Measurements from ENCODE around the gene ULK4.
"Not testable (repeated sequence)": the region's sequence is repeated elsewhere in the genome, so short reads cannot be mapped to it uniquely, and the experiment has no call there.

Gene ULK4

DNA sequence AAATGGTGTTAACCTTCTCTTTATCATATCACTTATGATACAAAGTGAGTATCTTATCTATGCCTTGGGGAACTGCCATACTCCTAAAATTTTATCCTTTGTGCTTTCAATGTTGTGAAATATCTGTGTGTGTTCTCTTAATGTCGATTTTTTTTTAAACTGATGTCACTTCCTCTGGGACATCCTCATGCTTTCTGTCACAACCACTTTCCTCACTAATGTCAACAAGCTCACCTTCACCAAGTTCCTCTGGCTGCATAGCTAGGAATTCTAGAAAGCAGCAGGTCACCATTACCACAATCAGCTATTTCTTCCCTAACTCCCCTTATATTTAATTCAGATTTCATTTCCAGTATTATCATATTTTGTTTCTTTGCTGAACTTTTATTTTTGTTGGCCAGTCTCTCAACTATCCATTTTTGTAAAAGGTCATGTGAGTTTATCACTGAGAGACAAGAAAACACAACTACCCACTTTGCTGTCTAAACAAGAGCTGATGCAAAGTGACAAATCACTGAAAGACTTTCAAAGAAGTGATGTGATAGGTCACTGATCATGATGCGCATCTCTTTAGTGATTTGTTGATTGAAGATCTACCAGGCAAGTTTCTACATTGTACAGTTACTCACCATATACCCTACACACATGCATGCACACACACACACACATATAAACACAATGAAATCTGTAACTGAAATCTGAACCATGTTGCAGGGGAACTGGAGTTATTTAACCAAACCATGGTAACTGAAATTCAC, 369.0 kb downstream of the ULK4 start:
- in situ Hi-C loops (cut with HindIII; ENCODE audit: low sequenced_read_pairs) = no loop called here

DNA sequence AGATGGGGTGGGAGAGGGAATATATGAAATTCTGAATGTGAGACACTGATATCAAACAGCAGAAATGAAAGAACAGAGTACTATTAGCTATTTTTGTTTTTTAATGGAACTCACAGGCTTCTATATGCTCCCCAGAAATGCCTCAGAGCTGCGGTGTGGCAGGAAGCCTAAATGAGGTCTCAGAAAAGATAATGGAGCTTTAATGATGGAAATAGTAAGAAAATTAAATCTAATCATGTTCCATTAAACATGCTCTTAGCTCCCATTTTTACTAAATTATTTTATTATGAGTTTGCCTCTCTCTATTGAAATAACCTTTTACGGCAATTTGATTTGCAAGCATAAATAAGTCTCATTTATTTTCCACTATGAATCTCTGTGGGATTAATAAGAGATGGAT, 378.9 kb downstream of the ULK4 start:
- in situ Hi-C loops (cut with HindIII; ENCODE audit: low sequenced_read_pairs) = no loop called here

DNA sequence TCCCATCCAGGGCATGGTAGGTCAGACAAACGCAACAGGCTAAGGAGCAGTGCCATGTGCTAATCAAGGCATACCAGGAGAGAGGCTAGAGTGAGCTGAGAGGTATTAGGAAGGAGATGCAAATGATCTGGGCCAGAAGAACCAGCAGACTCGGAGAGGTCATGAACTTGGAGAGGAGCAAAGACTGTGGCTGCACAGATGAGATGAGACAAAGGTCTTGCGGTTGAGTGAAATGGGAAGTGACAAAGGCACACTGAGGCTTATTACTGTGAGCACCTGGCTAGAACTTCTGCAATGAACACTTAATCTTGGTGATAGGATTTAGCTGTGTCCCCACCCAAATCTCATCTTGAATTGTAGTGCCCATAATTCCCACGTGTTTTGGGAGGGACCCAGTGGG, 380.2 kb downstream of the ULK4 start:
- in situ Hi-C loops (cut with HindIII; ENCODE audit: low sequenced_read_pairs) = no loop called here

DNA sequence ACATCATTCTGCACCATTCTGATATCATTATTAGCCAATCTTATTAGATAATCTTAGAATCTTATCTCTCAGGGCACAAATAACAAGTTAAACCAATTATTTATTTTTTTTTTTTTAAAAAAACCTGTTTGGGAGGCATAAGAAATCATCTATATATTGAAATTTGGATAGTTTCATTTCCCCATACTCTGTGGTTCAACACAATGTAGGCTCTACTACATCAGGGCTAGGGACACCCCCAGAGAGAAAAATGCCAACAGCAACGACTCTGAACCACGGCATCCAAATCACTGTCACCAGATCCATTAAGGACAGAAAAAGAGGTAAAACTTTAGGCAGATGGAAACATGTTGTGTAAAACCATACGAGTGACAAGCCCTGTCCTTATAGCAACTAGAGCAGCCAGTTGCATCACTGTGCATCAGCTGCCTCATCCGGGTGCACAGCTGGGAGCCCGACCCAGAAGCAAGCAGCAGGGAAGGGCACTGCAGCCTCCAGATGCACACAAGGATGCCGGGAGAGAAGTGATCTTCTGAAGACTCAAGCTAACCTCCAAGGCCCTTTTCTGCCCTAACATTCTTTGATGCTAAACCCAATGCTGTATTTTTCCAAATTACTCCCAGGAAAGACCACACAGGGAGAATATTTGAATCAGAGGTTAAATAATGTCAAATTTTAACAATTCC, 381.5 kb downstream of the ULK4 start:
- in situ Hi-C loops (cut with HindIII; ENCODE audit: low sequenced_read_pairs) = no loop called here

DNA sequence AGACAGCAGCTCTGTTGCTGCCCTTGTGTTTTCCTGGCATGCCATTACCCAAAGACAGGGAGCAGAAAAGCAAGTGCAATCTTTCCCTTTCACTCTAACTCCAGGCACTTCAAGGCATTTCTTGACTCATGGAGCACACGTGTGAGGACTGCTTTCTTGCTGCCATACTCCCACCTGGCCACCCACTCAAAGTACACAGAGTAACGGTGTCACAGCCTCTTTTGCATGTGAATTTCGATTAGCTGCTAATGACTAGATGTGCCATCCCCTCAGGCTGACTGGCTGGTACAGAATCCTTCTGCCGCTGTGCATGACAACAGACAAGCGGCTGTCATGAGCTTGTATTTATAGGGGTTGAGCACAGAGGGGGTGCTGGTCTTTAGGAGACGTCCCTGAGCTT, 382.0 kb downstream of the ULK4 start:
- in situ Hi-C loops (cut with HindIII; ENCODE audit: low sequenced_read_pairs) = no loop called here

DNA sequence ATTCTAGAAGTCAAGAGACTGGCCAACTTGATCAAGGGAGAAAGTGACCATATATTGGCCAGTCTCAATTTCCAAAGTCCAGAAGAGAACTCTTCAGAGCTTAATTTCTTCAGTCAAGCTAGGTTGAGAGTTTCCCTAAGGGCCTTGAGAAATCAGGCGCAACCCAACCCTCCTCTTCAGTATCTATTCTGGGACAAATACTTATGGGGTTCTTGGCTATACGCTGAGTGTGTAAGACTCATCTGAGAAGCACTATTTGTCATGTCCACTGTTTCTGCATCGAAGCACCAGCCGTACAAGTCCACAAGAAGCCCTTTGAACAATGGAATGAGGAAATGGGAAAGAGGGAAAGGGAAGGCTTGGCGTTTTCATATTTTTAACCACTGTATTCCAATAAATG, 383.1 kb downstream of the ULK4 start:
- in situ Hi-C loops (cut with HindIII; ENCODE audit: low sequenced_read_pairs) = no loop called here

DNA sequence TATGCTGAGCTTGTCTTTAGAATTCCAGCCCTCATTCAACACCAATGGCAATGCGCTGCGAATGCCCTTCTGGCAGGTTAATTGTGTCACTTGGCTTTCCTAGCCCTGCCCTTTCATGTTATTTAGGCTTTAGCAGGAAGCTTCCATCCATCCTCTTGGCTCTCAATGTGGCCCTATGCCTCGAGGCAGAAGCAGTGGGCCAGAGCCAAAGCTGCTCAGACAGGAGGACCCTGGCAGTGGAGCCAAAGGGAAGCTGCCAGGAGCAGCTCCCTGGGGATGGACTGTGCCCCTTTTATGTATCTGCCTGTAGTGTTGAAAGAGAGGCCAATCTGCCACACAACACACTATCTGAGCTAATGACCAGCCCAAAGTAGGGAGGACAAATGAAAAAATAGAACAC, 386.2 kb downstream of the ULK4 start:
- in situ Hi-C loops (cut with HindIII; ENCODE audit: low sequenced_read_pairs) = no loop called here

DNA sequence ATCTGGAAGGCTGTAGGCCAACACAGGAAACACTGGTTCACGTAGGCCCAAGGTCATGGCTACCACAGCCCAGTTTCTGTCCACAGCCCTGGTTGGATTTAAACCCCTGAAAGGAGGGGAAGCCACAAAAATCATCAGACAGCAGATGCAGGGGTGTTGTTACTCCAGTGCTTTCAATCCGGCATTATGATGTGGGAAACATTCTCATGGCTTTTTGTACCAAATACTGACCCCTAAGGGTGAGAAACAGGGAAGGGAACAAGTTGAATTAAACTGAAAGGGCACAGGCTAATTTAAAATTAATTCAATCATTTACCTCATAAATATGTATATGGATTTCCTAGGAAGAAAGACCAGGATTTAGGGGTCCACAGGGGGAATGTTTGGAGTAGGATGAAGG, 387.0 kb downstream of the ULK4 start:
- in situ Hi-C loops (cut with HindIII; ENCODE audit: low sequenced_read_pairs) = no loop called here

DNA sequence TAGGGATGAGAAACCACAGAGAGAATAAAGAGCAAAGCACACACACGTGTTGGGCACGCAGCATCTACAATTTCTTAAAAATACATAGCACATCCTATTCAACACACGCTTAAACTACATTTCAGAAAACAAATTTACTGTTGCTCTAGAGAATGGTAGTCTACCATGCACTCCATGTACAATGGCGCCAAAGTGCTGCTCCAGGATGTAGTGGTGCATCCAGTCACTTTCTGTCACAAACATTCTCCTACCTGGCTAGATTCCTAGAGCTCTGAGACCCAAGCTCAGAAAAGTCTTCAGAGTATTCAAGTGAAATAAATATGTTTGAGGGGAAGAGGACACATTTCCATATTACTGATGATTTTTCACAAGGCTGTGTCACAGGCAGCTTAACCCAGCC, 388.3 kb downstream of the ULK4 start:
- in situ Hi-C loops (cut with HindIII; ENCODE audit: low sequenced_read_pairs) = no loop called here

DNA sequence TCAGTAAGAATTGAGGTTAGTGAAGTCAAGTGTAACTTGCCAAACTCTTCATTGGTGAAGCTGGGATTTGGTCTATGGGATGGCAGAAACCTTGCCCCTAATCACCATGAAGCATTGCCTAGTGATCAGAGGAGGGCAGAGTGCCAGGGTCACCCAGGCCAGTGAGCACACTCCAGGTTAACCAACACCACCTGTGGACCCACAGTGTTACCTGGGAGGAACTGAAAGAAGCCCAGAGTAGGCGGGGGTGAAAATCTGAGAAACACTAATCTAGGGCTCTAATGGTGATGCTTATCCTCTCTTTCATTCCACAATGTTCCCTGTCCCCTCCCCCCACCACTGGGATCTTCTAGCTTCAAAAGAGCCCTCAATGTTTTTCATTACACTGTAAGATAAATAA, 389.8 kb downstream of the ULK4 start:
- in situ Hi-C loops (cut with HindIII; ENCODE audit: low sequenced_read_pairs) = no loop called here

DNA sequence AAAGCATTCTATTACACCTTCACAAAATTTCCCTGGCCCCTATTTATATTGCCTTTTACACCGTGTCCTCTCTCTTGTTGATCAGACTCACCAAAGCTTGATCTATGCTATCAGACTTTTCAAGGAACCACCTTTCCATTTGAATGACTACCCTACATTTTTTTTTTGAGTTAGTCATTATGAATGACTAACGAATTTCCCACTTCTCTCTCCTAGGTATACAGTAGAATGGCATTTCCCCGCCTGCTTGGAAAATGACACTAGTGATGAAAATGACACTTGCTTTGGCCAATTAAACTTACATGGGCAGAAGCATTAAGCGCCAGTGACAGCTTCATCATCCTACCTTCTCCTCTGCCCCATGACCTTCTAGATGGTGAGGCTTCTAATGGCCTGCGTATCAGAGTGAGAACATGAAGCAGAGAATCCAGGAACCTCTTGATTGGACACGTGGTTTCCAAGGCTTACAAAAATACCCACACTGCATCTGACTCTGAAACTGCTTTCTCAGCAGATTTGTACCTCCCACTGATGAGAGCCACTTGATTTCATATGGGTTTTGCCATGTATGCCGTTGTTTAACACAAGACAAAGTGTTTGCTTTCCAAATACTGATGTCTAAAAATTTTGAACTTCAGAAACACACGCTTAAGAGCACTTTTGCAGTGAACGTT, 392.1 kb downstream of the ULK4 start:
- in situ Hi-C loops (cut with HindIII; ENCODE audit: low sequenced_read_pairs) = no loop called here

DNA sequence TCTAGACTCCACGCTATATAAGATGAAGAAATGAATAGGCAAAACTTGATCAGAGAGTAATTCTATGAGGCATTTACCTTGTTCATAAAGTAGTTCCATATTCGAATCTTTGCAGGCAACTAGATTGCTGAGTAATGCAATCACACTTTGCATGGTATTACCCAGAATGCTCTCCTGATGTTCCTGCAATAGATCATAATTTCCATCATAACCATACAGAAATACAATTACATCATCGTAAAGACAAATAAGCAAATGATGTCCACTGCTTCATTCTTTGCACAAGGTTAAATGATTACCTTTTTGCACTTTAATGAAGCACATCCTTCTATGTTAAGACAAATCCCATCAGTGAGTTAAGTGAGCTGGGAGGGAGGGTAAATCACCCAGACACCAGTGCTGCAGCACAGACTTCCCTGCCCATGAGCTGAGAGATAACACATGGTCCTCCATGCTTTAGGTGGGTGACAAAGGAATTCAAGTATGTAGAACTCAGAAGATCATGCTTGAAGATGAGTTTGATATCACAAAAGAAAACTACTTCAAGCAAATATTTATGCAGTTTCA, 395.9 kb downstream of the ULK4 start:
- in situ Hi-C loops (cut with HindIII; ENCODE audit: low sequenced_read_pairs) = no loop called here

DNA sequence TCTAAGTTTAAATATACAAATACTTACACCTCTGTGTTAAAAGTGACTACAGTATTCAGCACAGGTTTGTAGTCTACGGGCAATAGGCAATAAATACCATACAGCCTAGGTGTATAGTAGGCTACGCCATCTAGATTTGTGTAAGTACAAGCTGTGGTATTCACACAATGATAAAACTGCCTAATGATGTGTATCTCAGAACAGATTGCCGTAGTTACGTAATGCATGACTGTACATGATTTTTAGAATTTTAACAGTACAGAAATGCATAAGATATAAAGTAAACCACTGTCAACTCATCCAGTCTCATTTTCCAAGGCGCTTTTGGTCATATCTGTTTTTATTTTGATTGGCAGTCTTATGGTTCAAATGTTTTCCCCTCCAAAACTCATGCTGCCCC, 396.9 kb downstream of the ULK4 start:
- in situ Hi-C loops (cut with HindIII; ENCODE audit: low sequenced_read_pairs) = no loop called here

DNA sequence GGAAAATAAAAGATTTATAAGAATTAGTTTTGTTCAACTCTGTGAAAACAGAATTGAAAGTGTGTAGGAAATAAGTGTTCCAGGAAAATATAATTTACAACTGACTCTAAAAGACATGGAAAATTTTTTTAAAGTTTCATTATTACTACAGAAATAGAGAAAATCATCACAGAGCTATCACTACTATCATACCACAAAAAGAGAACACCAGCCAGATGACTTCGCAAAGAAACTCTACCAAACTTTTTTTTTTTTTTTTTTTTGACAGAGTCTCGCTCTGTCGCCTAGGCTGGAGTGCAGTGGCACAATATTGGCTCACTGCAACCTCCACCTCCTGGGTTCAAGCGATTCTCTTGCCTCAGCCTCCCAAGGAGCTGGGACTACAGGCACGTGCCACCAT, 405.7 kb downstream of the ULK4 start:
- in situ Hi-C loops (cut with HindIII; ENCODE audit: low sequenced_read_pairs) = not testable (repeated sequence)

DNA sequence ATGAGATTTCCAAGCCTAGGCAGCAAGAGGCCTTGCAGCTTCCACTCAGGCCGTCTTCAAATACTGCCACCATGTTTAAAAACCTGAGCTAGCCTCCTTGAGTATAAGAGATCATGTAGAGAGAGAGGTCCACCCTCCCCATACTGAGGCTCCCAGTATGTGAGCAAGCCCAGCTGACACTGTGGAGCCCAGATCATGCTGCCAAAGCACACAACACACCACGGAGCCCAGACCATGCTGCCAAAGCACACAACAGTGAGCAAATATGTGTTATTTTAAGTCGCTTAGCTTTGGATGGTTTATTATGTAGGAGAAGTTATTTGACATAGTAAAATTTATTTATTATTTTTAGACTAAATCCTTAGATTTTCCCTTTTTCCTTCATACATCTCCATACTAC, 428.9 kb downstream of the ULK4 start:
- in situ Hi-C loops (cut with HindIII; ENCODE audit: low sequenced_read_pairs) = no loop called here

DNA sequence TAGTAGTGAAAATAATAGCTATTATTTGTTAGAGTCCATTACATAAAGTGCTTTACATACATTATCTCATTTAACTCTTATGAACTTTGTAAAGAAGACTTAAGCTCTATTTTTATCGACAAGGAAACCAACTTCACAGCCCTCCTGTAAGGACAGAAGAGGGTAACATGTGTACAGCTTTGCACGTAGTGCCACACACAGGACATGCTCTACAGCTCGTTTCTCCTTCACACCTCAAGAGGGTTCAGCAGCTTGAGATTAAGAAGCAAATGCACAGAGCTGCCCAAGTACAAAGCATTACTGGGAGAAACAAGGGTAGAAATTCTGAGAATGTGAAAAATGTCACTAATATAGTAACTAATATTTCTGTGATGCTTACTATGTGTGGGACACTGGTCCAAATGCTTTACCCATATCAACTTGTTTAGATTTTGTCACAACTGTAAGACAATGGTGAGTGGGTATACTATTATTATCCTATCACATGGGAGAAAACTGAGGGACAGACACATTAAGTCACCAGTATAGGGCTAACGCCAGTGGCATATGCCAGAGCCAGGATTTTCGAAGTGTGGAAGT, 434.8 kb downstream of the ULK4 start:
- in situ Hi-C loops (cut with HindIII; ENCODE audit: low sequenced_read_pairs) = no loop called here

DNA sequence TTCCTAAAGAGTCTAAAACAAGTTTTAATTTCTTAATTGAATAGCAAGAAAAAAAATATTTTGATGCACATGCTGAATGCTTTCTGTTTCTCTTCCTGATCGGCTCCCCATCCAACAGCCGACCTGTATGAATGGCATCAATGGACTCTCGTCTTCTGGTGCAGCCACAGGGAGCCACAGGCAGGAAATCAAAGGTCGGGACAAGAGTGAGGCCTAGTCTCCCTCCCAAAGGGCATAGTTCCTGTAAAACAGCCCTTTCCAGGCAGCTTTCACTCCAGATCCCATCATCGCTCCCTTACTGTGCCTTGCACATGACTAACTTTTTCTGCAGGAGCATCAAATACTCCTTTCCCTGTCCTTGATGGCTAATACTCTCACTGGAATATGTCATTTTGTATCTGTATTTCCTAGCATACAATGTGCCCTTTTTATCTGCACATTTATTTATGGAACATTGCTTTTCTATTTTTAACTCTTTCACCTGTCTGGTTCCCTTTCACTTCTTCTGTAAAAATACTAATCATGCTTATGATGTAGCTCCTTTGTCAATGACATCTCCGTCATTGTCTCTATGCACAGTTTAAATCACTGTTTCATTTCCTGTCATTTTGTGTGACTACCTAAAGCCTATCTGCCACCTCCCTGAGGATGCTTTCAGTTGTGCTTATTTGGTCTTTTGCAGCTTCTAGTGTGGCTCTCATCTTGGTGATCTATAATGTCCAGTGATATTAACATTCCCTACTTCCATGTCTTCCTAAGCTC, 436.4 kb downstream of the ULK4 start:
- in situ Hi-C loops (cut with HindIII; ENCODE audit: low sequenced_read_pairs) = no loop called here

DNA sequence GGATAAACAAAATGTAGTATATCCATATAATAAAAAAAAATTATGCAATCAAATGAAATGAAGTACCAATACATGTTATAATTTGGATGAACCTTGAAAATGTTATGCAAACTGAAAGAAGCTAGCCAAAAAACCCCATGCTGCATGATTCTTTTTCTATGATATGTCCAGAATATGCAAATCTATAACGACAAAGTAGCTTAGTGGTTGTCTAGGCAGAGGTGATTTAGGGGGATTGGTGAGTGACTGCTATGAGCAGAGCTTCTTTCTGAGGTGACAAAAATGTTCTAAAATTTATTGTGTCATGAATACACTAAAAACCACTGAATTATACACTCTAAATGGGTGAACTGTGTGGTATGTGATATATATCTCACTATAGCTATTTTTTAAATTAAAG, 438.0 kb downstream of the ULK4 start:
- in situ Hi-C loops (cut with HindIII; ENCODE audit: low sequenced_read_pairs) = no loop called here

DNA sequence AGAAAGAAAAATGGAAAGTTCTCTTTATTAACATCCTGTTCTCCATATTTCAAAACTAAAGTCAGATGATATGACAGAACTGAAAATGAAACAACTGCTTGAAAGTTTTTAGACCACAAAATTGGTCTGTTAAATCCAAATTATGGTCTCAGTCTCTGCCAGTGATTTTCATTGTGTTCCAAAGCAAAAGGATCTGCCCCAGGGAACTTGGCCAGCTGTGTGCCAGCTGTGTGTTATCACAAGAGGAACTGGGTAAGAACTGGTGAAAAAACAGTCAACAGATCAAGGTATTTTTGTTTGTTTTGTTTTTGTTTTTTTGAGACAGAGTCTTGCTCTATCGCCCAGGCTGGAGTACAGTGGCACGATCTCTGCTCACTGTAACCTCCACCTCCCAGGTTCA, 439.3 kb downstream of the ULK4 start:
- in situ Hi-C loops (cut with HindIII; ENCODE audit: low sequenced_read_pairs) = no loop called here

DNA sequence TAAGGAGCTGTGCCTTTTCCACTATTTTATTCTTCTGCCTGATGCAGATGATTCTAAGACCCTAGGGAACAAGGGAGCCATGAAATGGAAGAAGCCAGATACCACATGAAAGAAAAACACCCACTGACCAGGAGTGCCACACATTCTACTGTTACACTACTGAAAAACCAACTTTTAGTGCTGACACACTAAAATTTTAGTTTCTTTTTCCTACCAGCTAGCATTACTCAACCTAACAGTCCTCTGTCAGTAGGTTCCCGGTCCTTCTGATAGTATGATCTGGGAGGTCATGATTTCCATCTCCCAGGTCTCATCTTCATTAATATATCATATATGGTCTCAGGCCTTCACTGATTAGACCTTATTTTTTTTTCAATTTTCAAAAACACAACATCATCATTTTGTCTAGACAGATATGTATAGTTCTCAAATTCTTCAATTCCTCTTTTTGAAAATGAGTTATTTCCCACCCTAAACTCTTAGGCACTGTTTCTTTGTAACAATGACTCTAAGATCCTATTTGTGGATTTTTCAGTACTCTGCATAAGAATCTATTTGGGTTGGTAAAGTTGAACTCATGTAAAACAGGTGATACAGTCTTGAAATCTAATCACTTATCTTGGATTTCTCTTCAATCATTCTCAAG, 440.8 kb downstream of the ULK4 start:
- in situ Hi-C loops (cut with HindIII; ENCODE audit: low sequenced_read_pairs) = no loop called here

Measured in DLD1 (cell line).